ENCODE results near the gene FTO.

- TF ChIP-seq CTCF (IDR thresholded peaks at IDR 0.05) (no peak), RNF2 (IDR thresholded peaks at IDR 0.05; ENCODE audit: borderline replicate concordance, low read depth) (no peak), MAX (IDR thresholded peaks at IDR 0.05) (no peak), MAFK (IDR thresholded peaks at IDR 0.05; ENCODE audit: partially characterized antibody) (no peak), POLR2AphosphoS2 (conservative IDR thresholded peaks at IDR 0.05; ENCODE audit: low read length) (no peak), CHD4 (IDR thresholded peaks at IDR 0.05; ENCODE audit: borderline replicate concordance) (no peak), POLR2A (IDR thresholded peaks at IDR 0.05; ENCODE audit: low read length) (no peak), CBX8 (IDR thresholded peaks at IDR 0.05) (no peak)
- TF ChIP-seq, protein P1, sequence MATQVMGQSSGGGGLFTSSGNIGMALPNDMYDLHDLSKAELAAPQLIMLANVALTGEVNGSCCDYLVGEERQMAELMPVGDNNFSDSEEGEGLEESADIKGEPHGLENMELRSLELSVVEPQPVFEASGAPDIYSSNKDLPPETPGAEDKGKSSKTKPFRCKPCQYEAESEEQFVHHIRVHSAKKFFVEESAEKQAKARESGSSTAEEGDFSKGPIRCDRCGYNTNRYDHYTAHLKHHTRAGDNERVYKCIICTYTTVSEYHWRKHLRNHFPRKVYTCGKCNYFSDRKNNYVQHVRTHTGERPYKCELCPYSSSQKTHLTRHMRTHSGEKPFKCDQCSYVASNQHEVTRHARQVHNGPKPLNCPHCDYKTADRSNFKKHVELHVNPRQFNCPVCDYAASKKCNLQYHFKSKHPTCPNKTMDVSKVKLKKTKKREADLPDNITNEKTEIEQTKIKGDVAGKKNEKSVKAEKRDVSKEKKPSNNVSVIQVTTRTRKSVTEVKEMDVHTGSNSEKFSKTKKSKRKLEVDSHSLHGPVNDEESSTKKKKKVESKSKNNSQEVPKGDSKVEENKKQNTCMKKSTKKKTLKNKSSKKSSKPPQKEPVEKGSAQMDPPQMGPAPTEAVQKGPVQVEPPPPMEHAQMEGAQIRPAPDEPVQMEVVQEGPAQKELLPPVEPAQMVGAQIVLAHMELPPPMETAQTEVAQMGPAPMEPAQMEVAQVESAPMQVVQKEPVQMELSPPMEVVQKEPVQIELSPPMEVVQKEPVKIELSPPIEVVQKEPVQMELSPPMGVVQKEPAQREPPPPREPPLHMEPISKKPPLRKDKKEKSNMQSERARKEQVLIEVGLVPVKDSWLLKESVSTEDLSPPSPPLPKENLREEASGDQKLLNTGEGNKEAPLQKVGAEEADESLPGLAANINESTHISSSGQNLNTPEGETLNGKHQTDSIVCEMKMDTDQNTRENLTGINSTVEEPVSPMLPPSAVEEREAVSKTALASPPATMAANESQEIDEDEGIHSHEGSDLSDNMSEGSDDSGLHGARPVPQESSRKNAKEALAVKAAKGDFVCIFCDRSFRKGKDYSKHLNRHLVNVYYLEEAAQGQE (IDR thresholded peaks at IDR 0.05), result no peak
Observed at GRCh38 chr16:54194334-54194743, 490.4 kb downstream of the FTO start.

Measured in A549 (cell line).